Ishikawa (cell line): ENCODE results near the gene CUTC.

Experiments used
- CEBPB ChIP-seq: IDR thresholded peaks from 2 replicates; pipeline ENCODE4 v1.6.1; 2012
- CREB1 ChIP-seq: IDR thresholded peaks from 2 replicates; pipeline ENCODE4 v1.6.1; 2012; ENCODE audit warnings: low read depth
- EGR1 ChIP-seq: IDR thresholded peaks from 2 replicates; pipeline ENCODE4 v1.6.1; 2012
- EP300 ChIP-seq: IDR thresholded peaks from 2 replicates; pipeline ENCODE4 v1.6.1; 2012; ENCODE audit warnings: borderline replicate concordance
- FOXM1 ChIP-seq: IDR thresholded peaks from 2 replicates; pipeline ENCODE4 v1.6.1; 2012; ENCODE audit warnings: low read depth, borderline replicate concordance
- NFIC ChIP-seq: IDR thresholded peaks from 2 replicates; pipeline ENCODE4 v1.6.1; 2012
- RAD21 ChIP-seq: IDR thresholded peaks from 2 replicates; pipeline ENCODE4 v1.6.1; 2012; ENCODE audit warnings: low read depth
- REST ChIP-seq: IDR thresholded peaks from 2 replicates; pipeline ENCODE4 v1.6.1; 2012; ENCODE audit warnings: low read depth, mild to moderate bottlenecking
- TAF1 ChIP-seq: IDR thresholded peaks from 2 replicates; pipeline ENCODE4 v1.6.1; 2012; ENCODE audit warnings: low read depth, mild to moderate bottlenecking
- YY1 ChIP-seq: IDR thresholded peaks from 2 replicates; pipeline ENCODE4 v1.6.1; 2012; ENCODE audit warnings: low read depth
- ZBTB7A ChIP-seq: IDR thresholded peaks from 2 replicates; pipeline ENCODE4 v1.6.1; 2012; ENCODE audit warnings: low read depth
- TF ChIP-seq, protein P1 (sequence below): IDR thresholded peaks from 2 replicates; pipeline ENCODE4 v1.6.1; 2012
- TF ChIP-seq, protein P2 (sequence below): IDR thresholded peaks from 2 replicates; pipeline ENCODE4 v1.6.1; 2012

DNA sequence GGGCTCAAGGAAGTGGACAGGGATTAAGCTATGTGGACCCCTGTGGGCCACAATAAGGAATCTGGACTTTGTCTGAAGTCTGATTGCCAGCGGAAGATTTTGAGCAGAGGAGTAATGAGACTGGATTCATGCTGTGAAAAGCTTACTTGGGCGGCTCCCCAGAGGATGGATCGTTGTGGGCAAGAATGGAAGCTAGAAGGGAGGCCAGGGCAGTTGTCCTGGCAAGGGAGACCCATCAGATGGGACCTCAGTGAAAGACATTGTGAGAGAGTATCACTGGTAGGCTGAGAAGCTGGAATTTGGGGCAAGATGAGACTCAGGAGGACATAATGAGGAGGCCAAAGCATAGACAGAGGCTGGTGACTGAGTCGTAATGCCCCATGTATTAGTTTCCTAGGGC lies 66.0 kb downstream of the CUTC start:
- TF ChIP-seq TAF1 (no peak), FOXM1 (no peak), RAD21 (no peak), EP300 (no peak), REST (no peak), CREB1 (no peak), EGR1 (no peak), YY1 (no peak), CEBPB (no peak), ZBTB7A (no peak), NFIC (no peak)
- TF ChIP-seq, protein P1, sequence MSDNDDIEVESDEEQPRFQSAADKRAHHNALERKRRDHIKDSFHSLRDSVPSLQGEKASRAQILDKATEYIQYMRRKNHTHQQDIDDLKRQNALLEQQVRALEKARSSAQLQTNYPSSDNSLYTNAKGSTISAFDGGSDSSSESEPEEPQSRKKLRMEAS = no peak
- TF ChIP-seq, protein P2, sequence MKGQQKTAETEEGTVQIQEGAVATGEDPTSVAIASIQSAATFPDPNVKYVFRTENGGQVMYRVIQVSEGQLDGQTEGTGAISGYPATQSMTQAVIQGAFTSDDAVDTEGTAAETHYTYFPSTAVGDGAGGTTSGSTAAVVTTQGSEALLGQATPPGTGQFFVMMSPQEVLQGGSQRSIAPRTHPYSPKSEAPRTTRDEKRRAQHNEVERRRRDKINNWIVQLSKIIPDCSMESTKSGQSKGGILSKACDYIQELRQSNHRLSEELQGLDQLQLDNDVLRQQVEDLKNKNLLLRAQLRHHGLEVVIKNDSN = no peak
